GM04503 (cell line): Measurements from ENCODE around the gene PFKL.
"Not testable (repeated sequence)": the region's sequence is repeated elsewhere in the genome, so short reads cannot be mapped to it uniquely, and the experiment has no call there.

Source experiments
- DNase-seq: peaks from one replicate; pipeline ENCODE4 v3.0.0-alpha.2; 2012; ENCODE audit warnings: low read depth

PFKL gene

GRCh38 chr21:44294391-44295162 lies 5.3 kb upstream of the PFKL start:
- no peak for DNase-seq

- no peak for DNase-seq
Measured at GRCh38 chr21:44295163-44295573, 4.7 kb upstream of the PFKL start.

DNA sequence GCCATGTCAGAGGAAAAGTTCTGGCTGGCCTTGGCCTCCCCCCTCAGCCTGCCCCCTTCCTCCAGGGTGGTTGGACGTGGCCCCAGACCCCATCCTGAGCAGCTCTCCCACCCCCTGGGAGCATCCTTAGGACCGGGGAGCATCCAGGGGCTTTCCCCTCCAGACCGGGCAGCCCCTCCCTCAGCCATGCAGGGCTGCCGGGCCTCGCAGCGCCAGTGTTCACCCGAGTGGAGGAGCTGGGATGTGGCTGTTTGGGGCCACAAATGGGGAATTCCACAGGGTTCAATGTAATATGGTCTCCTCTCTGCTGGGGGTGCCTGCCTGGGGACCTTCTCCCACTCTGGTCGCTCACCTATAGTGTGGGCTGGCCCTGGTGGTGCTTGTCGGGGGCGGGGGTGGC lies 4.2 kb upstream of the PFKL start:
- no peak for DNase-seq

- no peak for DNase-seq
Measured at GRCh38 chr21:44296103-44296519, 3.7 kb upstream of the PFKL start.

- DNase-seq = no peak
Measured at GRCh38 chr21:44296916-44297315, 2.9 kb upstream of the PFKL start.

DNA sequence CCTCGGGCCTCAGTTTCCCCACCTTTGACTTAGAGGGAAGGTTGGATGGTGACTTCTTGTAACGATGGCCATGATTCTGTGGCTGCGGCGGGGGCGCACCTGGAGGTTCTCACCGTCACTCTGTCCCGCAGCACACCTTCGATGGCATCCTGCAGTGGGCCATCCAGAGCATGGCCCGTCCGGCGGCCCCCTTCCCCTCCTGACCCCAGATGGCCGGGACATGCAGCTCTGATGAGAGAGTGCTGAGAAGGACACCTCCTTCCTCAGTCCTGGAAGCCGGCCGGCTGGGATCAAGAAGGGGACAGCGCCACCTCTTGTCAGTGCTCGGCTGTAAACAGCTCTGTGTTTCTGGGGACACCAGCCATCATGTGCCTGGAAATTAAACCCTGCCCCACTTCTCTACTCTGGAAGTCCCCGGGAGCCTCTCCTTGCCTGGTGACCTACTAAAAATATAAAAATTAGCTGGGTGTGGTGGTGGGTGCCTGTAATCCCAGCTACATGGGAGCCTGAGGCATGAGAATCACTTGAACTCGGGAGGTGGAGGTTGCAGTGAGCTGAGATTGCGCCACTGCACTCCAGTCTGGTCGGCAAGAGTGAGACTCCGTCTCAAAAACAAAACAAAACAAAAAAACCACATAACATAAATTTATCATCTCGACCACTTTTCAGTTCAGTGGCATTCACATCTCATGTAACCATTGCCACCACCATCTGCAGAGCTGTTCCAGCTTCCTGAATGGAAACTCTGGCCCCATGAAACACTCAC lies 2.1 kb upstream of the PFKL start:
- DNase-seq = peak; percentile 22

GRCh38 chr21:44298301-44298700 lies 1.6 kb upstream of the PFKL start:
- DNase-seq = no peak

DNA sequence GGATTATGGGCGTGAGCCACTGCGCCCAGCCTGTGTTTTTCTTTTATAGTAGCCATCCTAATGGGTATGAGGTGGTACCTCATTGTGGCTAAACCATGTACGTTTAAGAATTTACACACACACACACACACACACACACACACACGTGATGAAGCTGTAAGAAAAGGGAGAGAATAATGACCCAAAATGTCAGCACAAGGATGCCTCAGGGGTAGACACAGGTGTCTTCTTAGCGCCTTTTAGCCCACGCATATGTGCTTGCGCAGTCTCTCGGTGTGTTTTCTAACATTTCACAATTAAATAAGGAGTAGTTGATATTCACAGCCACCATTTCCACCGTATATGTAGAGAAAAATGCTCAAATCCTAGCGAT lies 782 bp upstream of the PFKL start:
- DNase-seq = no peak

- no peak for DNase-seq
Measured at GRCh38 chr21:44300262-44300959, 558 bp downstream of the PFKL start.

- DNase-seq = no peak
Measured at GRCh38 chr21:44301141-44301540, 1.3 kb downstream of the PFKL start.

- no peak for DNase-seq
Measured at GRCh38 chr21:44301961-44302406, 2.1 kb downstream of the PFKL start.

DNA sequence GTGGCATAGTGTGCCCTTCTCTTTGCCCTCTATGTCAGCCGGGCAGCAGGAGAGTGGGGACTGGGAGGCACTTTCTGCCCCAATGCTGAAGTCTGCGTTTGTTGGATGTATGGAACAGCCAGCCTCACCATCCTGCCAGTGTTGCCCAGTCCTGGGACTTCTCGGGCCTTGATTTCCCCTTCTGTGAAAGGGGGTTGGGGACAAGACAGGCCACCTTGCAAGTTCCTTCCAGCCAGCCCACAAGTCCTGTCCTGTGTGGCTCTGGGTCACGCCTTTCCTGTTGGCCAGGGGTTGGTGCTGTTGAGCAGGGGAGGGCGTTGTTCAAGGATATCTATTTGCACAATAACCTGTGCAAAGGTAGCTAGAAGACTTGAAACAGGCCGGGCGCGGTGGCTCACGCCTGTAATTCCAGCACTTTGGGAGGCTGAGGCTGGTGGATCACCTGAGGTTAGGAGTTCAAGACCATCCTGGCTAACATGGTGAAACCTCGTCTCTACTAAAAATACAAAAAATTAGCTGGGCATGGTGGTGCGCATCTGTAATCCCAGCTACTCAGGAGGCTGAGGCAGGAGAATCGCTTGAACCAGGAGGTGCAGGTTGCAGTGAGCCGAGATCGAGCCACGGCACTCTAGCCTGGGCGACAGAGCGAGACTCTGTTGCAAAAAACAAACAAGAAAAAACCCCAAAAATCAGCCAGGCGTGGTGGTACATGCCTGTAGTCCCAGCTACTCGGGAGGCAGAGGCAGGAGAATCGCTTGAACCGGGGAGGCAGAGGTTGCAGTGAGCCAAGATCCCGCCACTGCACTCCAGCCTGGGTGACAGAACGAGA lies 2.9 kb downstream of the PFKL start:
- not testable (repeated sequence) for DNase-seq

GRCh38 chr21:44303490-44303981 lies 3.7 kb downstream of the PFKL start:
- no peak for DNase-seq

- DNase-seq = no peak
Measured at GRCh38 chr21:44304011-44304616, 4.3 kb downstream of the PFKL start.

GRCh38 chr21:44304877-44305293 lies 5.0 kb downstream of the PFKL start:
- no peak for DNase-seq

DNA sequence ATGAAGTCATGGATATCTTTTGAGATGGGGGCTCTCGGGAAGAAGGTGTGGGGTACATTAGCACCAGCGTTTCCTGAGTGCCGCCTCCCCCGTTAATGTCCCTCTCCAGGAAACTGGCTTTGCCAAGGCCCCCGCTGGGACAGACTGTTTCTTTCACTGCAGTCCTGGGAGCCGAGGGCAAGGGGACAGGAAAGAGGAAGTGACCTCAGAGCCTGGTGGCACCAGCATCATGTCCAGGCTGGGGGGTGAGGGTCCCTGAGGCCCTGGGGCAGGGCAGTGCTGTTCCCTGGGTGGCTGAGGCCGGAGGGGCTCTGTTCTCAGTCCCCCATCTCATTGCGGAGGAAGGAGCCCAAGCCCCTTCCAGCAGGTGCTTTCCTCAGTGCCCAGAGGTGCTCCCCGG lies 5.8 kb downstream of the PFKL start:
- no peak for DNase-seq

DNA sequence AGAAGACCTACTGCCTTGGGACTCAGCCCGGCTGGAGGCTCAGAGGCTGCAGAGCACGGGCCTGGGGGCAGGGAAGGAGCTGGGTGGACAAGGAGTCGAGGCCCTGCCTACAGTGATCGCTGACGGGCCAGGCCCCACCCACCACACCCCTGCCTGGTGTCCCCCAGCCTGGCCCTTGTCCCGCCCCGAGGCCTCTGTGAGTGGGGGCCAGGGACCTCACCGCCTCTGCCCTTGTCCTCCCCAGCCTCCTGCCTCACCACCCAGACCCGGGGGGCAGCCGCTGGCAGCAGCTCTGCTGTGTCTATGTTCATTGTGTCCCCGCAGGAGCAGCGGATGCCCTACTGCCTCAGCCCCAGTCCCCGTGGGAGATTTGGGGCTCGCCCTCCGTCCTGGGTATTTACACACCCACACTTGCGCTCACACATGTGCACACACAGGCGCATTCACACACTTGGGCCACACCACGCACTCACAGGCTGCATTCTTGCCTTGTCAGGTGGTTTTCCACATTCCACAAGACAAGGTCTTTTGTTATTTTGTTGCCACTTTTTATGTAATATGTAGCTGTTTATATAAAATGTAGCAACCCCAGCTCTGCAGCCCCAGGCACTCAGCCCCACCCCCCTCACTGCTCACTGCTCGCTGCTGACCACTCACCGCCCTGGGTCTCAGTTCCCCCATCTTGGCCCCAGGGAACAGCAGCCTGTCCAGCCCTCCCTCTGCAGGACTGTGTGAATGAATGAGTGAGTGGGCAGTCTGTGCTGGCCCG lies 7.3 kb downstream of the PFKL start:
- no peak for DNase-seq

DNA sequence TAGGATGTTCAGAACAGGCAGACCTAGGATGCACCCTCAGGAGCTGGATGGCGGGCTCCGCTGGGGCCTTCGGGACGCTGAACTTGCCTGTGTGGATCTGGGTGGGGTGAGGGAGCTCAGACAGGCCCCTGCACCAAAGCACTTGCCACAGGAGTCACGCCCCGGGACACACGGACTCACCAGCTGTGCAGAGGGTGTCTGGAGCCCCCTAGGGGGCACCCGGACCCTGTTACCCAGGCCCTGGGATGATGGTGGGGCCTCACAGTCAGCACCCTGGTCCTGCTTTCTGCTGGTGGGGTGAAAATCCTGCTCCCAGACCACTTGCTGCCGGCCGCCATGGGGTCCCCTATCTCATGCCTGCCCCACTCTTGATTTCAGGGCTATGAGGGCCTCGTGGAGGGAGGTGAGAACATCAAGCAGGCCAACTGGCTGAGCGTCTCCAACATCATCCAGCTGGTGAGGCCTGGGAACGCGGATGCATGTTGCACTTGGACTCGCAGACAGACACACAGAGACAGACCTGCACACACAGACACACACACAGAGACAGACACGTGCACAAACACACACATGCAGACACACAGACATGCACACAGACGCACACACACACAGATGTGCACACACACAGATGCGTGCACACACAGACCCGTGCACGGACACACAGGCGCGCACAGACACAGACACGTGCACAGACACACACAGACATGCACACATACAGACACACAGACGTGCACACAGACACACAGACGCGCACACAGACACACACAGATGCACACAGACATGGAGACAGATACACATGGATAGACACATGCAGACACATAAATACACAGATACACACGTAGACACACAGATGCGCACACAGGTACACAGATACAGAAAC lies 11.0 kb downstream of the PFKL start:
- no peak for DNase-seq

- no peak for DNase-seq
Measured at GRCh38 chr21:44312089-44312488, 12.2 kb downstream of the PFKL start.

DNA sequence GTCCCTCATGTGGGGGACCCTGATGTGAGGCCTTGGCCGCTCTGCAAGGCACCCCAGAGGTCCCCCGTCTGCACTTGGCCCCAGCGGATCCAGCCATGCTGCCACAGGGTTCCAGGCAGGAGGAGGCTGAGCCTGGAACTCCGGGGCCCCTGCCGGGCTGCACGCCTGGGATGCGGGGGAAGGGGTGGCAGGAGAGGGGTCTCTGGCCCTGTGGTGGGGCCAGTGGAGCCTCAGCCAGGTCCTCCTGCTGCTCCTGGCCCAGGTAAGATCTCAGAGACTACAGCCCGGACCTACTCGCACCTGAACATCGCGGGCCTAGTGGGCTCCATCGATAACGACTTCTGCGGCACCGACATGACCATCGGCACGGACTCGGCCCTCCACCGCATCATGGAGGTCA lies 12.9 kb downstream of the PFKL start:
- DNase-seq = no peak
